IMR-90 (cell line): ENCODE results near the gene RAP1A.

Source experiments
- BHLHE40 ChIP-seq: fragments of 150-350 bp; IDR thresholded peaks from 2 replicates; pipeline ENCODE4 v1.6.1; 2016; ENCODE audit warnings: mild to moderate bottlenecking, low read depth, low read length
- CHD1 ChIP-seq: IDR thresholded peaks from 2 replicates; pipeline ENCODE4 v1.6.1; 2012; ENCODE audit warnings: low read depth, low read length, improper control_type of control experiment
- CTCF ChIP-seq: conservative IDR thresholded peaks from 2 replicates; pipeline ENCODE4 v1.5.1; 2012; ENCODE audit warnings: mild to moderate bottlenecking, low read depth, low read length, improper control_type of control experiment
- ELK1 ChIP-seq: fragments of 150-350 bp; IDR thresholded peaks from 2 replicates; pipeline ENCODE4 v1.6.1; 2016; ENCODE audit warnings: low read depth, mild to moderate bottlenecking, low read length, moderate library complexity, borderline replicate concordance
- FOS ChIP-seq: fragments of 150-350 bp; IDR thresholded peaks from 2 replicates; pipeline ENCODE4 v1.6.1; 2016; ENCODE audit warnings: low read depth, low read length
- MXI1 ChIP-seq: IDR thresholded peaks from 2 replicates; pipeline ENCODE4 v1.6.1; 2012; ENCODE audit warnings: low read depth, mild to moderate bottlenecking, low read length, moderate library complexity, borderline replicate concordance
- NFE2L2 ChIP-seq: fragments of 150-350 bp; IDR thresholded peaks from 2 replicates; pipeline ENCODE4 v1.6.1; 2016; ENCODE audit warnings: low read depth, mild to moderate bottlenecking, low read length
- POLR2A ChIP-seq: IDR thresholded peaks from 2 replicates; pipeline ENCODE4 v1.6.1; 2012; ENCODE audit warnings: mild to moderate bottlenecking, low read depth, low read length
- RFX5 ChIP-seq: IDR thresholded peaks from 2 replicates; pipeline ENCODE4 v1.8.0; 2012; ENCODE audit warnings: low read depth, mild to moderate bottlenecking, low read length, moderate library complexity

GRCh38 chr1:111691886-111692285 is 72.3 kb downstream of the RAP1A start:
- TF ChIP-seq CTCF: no peak
- no peak for TF ChIP-seq BHLHE40
- no peak for TF ChIP-seq ELK1
- TF ChIP-seq POLR2A: no peak
- TF ChIP-seq MXI1: no peak
- no peak for TF ChIP-seq FOS
- TF ChIP-seq CHD1: no peak
- no peak for TF ChIP-seq NFE2L2
- no peak for TF ChIP-seq RFX5
